Astrocyte of the spinal cord (primary cell): ENCODE measurements around the gene CLCF1.
"Not testable (repeated sequence)": the region's sequence is repeated elsewhere in the genome, so short reads cannot be mapped to it uniquely, and the experiment has no call there.

Experiments
- DNase-seq: peaks from one replicate; pipeline ENCODE4 v3.0.0; 2011; ENCODE audit warnings: low read depth, low spot score
- H3K4me3 ChIP-seq: 2 replicates; pipeline ENCODE4 v1.5.1; 2011; ENCODE audit warnings: low read depth, mild to moderate bottlenecking, low read length, moderate library complexity
- CTCF ChIP-seq: IDR thresholded peaks from 2 replicates; pipeline ENCODE4 v1.5.1; 2012; ENCODE audit warnings: low read depth, mild to moderate bottlenecking, low read length, inconsistent platforms
- in situ Hi-C: cut with HindIII; loops from 2 replicates; pipeline ENCODE4 v1.10.0; 2017; ENCODE audit warnings: low sequenced_read_pairs

The CLCF1 gene

GRCh38 chr11:67404515-67405195, 31.3 kb upstream of the CLCF1 start:
- H3K4me3 ChIP-seq, result no peak overlapping the region
- no peak for TF ChIP-seq CTCF
- no peak for DNase-seq
- in situ Hi-C loops, result no loop called here

GRCh38 chr11:67403085-67403484, 29.7 kb upstream of the CLCF1 start:
- H3K4me3 ChIP-seq, in situ Hi-C loops: not testable (repeated sequence)

DNA sequence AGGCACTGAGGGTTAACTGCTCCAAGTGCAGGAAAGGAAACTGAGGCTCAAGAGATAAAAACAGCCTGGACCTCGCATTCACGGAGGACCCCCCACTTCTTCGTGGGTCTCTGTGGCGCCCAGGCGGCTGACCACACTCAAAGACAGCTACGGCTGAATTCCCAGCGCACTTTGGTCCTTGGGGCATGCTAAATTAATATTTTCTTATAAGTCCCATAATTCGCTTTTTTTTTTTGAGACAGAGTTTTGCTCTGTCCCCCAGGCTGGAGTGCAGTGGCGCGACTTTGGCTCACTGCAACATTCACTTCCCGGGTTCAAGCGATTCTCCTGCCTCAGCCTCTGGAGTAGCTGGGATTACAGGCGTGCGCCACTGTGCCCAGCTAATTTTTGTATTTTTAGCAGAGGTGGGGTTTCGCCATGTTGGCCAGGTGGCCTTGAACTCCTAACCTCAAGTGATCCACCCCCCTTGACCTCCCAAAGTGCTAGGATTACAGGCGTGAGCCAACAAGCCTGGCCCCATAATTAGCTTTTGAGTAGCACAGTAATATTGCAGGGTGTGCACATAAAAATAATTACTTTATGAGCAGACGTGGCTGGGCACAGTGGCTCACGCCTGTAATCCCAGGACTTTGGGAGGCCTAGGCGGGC, 28.9 kb upstream of the CLCF1 start:
- in situ Hi-C loops, DNase-seq: not testable (repeated sequence)
- peak overlapping the region; percentile 37 for H3K4me3 ChIP-seq

More at GRCh38 chr11:67403085-67403484, 29.7 kb upstream of the CLCF1 start:
- DNase-seq, result not testable (repeated sequence)

- peak; percentile 15 for TF ChIP-seq CTCF
- in situ Hi-C loops, result no loop called here
- peak within 1 kb of the TSS; percentile 96 for H3K4me3 ChIP-seq
- DNase-seq, result peak; percentile 87
These were observed 28.2 kb upstream of the CLCF1 start, which contains the start of gene PPP1CA for GRCh38 chr11:67401495-67402191. Gene PPP1CA, minus strand, starts transcription at chr11:67401858. Its CDS starts 76 bp downstream, at chr11:67401782.

DNA sequence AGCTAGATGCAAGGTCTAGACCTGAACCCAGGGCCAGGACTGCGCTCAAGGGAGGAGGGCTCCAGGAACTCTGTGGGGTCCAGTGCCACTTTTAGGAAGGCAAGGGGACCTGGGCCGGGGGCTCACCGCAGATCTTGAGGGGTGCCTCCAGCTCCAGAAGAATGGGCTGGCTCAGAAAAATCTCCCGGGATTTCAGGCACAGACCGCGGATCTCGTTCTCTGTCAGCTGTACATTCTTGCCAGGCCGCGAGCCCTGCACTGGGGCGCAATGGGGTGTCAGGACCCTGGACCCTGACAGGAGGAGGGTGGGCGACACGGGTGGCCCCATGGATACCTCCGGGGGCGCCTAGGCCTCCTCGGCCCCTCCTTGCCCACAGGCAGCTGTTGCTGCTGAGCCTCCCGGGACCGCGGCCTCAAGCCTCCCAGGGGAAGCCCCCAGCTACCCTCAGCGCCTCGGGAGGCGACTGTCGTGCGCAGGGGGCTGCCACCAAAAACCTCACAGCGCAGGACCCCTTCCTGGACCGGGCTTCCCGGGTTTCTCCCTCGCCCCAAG, 27.6 kb upstream of the CLCF1 start:
- in situ Hi-C loops, result no loop called here
- peak overlapping the region; percentile 96 for H3K4me3 ChIP-seq
- no peak for TF ChIP-seq CTCF
- DNase-seq, result no peak

GRCh38 chr11:67400251-67400941, 27.0 kb upstream of the CLCF1 start:
- peak overlapping the region; percentile 96 for H3K4me3 ChIP-seq
- in situ Hi-C loops, result no loop called here
- DNase-seq, result no peak
- no peak for TF ChIP-seq CTCF
